Measurements from ENCODE around the gene EXOC4. TPM values are rescaled to one million over a fixed set of nuclear protein-coding genes. Genes with fewer than 3 reads are reported as not detected.
A peak's percentile ranks its signal among the peaks of the same experiment; 100 is the strongest.

Gene EXOC4
- total RNA-seq, 1 experiment from 2014 or later, result 75.8 TPM

DNA sequence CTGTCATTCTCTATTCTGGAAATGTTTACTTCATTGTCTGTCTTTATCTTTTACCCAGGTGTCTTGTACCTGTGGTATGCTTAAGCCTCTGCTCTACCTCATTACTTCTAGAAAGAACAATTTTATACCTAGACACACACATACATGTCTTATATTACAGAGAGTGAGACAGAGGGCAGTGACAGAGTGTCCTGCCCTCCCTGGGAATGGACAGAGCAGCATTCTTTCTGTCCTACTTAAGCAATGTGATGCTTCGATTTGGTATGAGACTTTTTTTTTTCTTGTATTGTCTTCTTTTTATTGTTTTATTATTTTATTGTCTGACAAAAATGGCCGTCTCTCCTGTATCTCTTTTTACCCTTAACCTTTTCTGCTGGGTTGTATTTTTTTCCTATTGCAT is 286.1 kb downstream of the EXOC4 start:
- no peak overlapping the region for H3K23ac ChIP-seq (ENCODE audit: insufficient read length, low read depth, low read length)
- no peak overlapping the region for H3K4me3 Mint-ChIP-seq

More for the DNA sequence above, 286.1 kb downstream of the EXOC4 start:
- H4K91ac ChIP-seq (ENCODE audit: insufficient read length, low read depth, low read length), result no peak overlapping the region
- H2BK20ac ChIP-seq (ENCODE audit: low read depth, low read length, poor library complexity, severe bottlenecking), result no peak overlapping the region
- H3K14ac ChIP-seq (ENCODE audit: insufficient read depth, low read length), result no peak overlapping the region
- H2AK5ac ChIP-seq (ENCODE audit: insufficient read length, low read length), result no peak overlapping the region
- no peak overlapping the region for H2BK5ac ChIP-seq (ENCODE audit: insufficient read length, low read length)
- H3K4me2 ChIP-seq (ENCODE audit: insufficient read depth, insufficient read length, low read length), result no peak overlapping the region
- H3K27ac ChIP-seq (ENCODE audit: insufficient read length, low read depth, low read length), result no peak overlapping the region
- Mint-ChIP-seq H3K9me3 (no peaks in the 10 kb centered on the region), H3K36me3 (ENCODE audit: insufficient read depth in 1 of 3, low read depth in 3 of 3) (peaks cover 0 to 2% (median 0%) of the 10 kb centered on the region in 3 experiments; a peak in 1 of 7 replicates), H3K4me1 (peaks cover 25 to 39% of the 10 kb centered on the region in 2 experiments), H3K27me3 (ENCODE audit: low read depth) (no peaks in the 10 kb centered on the region), H3K27ac (peak overlapping the region in 2 of 3 experiments; percentile 62 to 66; a peak in 5 of 7 replicates)
- H3T11ph ChIP-seq (ENCODE audit: low read length), result no peak overlapping the region
- no peak for TF ChIP-seq CTCF (conservative IDR thresholded peaks at IDR 0.05)
- H3K9ac ChIP-seq (ENCODE audit: extremely low read depth, insufficient read length, low read length), result no peak overlapping the region
- H4K8ac ChIP-seq (replicated peaks; ENCODE audit: insufficient read length, low read depth, low read length), result no peak overlapping the region
- H3K79me2 ChIP-seq (ENCODE audit: insufficient read depth, low read length), result no peaks in the 10 kb centered on the region
- no peak overlapping the region for H3K4ac ChIP-seq (ENCODE audit: low read depth, low read length)
- no peak overlapping the region for H4K5ac ChIP-seq (ENCODE audit: insufficient read length, low read depth, low read length)
- no peaks in the 10 kb centered on the region for H3K27me3 ChIP-seq (ENCODE audit: insufficient read depth, low read length)
- H2BK120ac ChIP-seq (ENCODE audit: low read depth, low read length, poor library complexity, severe bottlenecking), result no peak overlapping the region
- no peak for DNase-seq
- no peak overlapping the region for H2AFZ ChIP-seq (ENCODE audit: low read length)
- H3K79me1 ChIP-seq (ENCODE audit: insufficient read depth, low read depth, low read length, poor library complexity, severe bottlenecking), result no peaks in the 10 kb centered on the region
- H3K56ac ChIP-seq (ENCODE audit: insufficient read length, low read depth, low read length), result no peak overlapping the region
- no peaks in the 10 kb centered on the region for H3K9me3 ChIP-seq (ENCODE audit: control insufficient read depth, low read depth, low read length)
- WGBS (ENCODE audit: extremely low coverage, insufficient read length, low lambda C conversion rate), result no CpG with 5 or more reads among the region's 2 CpGs
- no peaks in the 10 kb centered on the region for H3K23me2 ChIP-seq (ENCODE audit: insufficient read length, low read depth, low read length, poor library complexity, severe bottlenecking)
- no peak overlapping the region for H3K18ac ChIP-seq (ENCODE audit: insufficient read length, low read depth, low read length)
- no peak overlapping the region for H2BK12ac ChIP-seq (ENCODE audit: insufficient read length, low read depth, low read length)
- H4K20me1 ChIP-seq (ENCODE audit: control insufficient read depth, insufficient read depth, insufficient read length), result no peaks in the 10 kb centered on the region
- H2BK15ac ChIP-seq (ENCODE audit: low read depth, low read length), result no peak overlapping the region
- H3K4me1 ChIP-seq (ENCODE audit: insufficient read depth, low read length), result no peaks in the 10 kb centered on the region; the same call in 1 of the 2 replicates
